HEK293 (cell line): ENCODE results near the gene SMIM12.

Experiments used
- CTCF ChIA-PET: fragments of 350-600 bp; formaldehyde crosslinking; extraction: SDS; loops from one replicate; lab custom pipeline; 2021; ENCODE audit warnings: antibody characterized with exemption; lab: Yijun Ruan, JAX
- POLR2A ChIA-PET: fragments of 300-600 bp; formaldehyde crosslinking; extraction: SDS; loops from one replicate; lab custom pipeline; 2020; ENCODE audit warnings: antibody characterized with exemption, inconsistent platforms; lab: Yijun Ruan, JAX
- H3K27ac ChIP-seq: fragments of 200-500 bp; sonication (Bioruptor generic); 2 replicates; pipeline ENCODE4 v1.5.1; 2014; ENCODE audit warnings: low read depth, low read length, control low read depth, inconsistent platforms; ENCODE audit errors: extremely low read depth
- H3K36me3 ChIP-seq, 2 experiments: fragments of 200-500 bp in 1 of 2; sonication (Bioruptor generic) in 1 of 2; 1 replicate in 1 of 2; 2 replicates in 1 of 2; pipeline ENCODE4 v1.5.1; 2014 to 2017; ENCODE audit warnings: inconsistent platforms in 2 of 2, low read length in 2 of 2; ENCODE audit not compliant: control insufficient read depth in 2 of 2, insufficient read depth in 1 of 2
- H3K4me1 ChIP-seq: fragments of 200-500 bp; sonication (Bioruptor generic); 2 replicates; pipeline ENCODE4 v1.5.1; 2014; ENCODE audit warnings: mild to moderate bottlenecking, low read length, inconsistent platforms; ENCODE audit not compliant: control insufficient read depth, insufficient read depth
- H3K4me3 ChIP-seq: 2 replicates; pipeline ENCODE4 v1.5.1; 2011; ENCODE audit warnings: low read depth, mild to moderate bottlenecking, control low read depth, low read length, moderate library complexity
- H3K9me3 ChIP-seq: fragments of 200-500 bp; sonication (Bioruptor generic); 2 replicates; pipeline ENCODE4 v1.5.1; 2014; ENCODE audit warnings: low read depth, low read length, inconsistent platforms; ENCODE audit not compliant: control insufficient read depth, insufficient read depth
- GFI1B ChIP-seq: fragments of 450-650 bp; formaldehyde crosslinking; IDR thresholded peaks from 2 replicates; pipeline ENCODE4 v1.5.1; 2016; ENCODE audit warnings: missing biosample characterization, missing genetic modification characterization
- HOXC10 ChIP-seq: sonication (generic); formaldehyde crosslinking; IDR thresholded peaks from 2 replicates; pipeline ENCODE4 v1.8.1; 2023; ENCODE audit warnings: mild to moderate bottlenecking, missing genetic modification reagents
- OVOL3 ChIP-seq: fragments of 450-650 bp; formaldehyde crosslinking; IDR thresholded peaks from 2 replicates; pipeline ENCODE4 v1.5.1; 2016; ENCODE audit warnings: missing biosample characterization, missing genetic modification characterization
- SP7 ChIP-seq: fragments of 450-650 bp; formaldehyde crosslinking; IDR thresholded peaks from 2 replicates; pipeline ENCODE4 v1.5.1; 2016; ENCODE audit warnings: missing biosample characterization, missing genetic modification characterization
- ZBTB17 ChIP-seq: fragments of 450-650 bp; formaldehyde crosslinking; IDR thresholded peaks from 2 replicates; pipeline ENCODE4 v1.5.1; 2016; ENCODE audit warnings: missing biosample characterization, missing genetic modification characterization
- ZBTB26 ChIP-seq: fragments of 450-650 bp; formaldehyde crosslinking; optimal IDR thresholded peaks from 2 replicates; pipeline ENCODE3; 2016; ENCODE audit warnings: missing biosample characterization, mild to moderate bottlenecking, missing genetic modification characterization
- ZBTB7A ChIP-seq: fragments of 450-650 bp; formaldehyde crosslinking; IDR thresholded peaks from 2 replicates; pipeline ENCODE4 v1.5.1; 2016; ENCODE audit warnings: low read depth, missing biosample characterization, missing genetic modification characterization
- ZFP41 ChIP-seq: fragments of 450-650 bp; formaldehyde crosslinking; IDR thresholded peaks from 2 replicates; pipeline ENCODE4 v1.5.1; 2016; ENCODE audit warnings: missing biosample characterization, missing genetic modification characterization, borderline replicate concordance
- ZNF10 ChIP-seq: fragments of 450-650 bp; formaldehyde crosslinking; IDR thresholded peaks from 2 replicates; pipeline ENCODE4 v1.5.1; 2017; ENCODE audit warnings: missing biosample characterization, missing genetic modification characterization
- ZNF157 ChIP-seq: fragments of 450-650 bp; formaldehyde crosslinking; IDR thresholded peaks from 2 replicates; pipeline ENCODE4 v1.5.1; 2016; ENCODE audit warnings: missing biosample characterization, missing genetic modification characterization
- ZNF184 ChIP-seq: fragments of 450-650 bp; IDR thresholded peaks from 2 replicates; pipeline ENCODE4 v1.5.1; 2018; ENCODE audit warnings: missing biosample characterization, mild to moderate bottlenecking, missing genetic modification characterization
- ZNF202 ChIP-seq: fragments of 450-650 bp; formaldehyde crosslinking; IDR thresholded peaks from 2 replicates; pipeline ENCODE4 v1.5.1; 2016; ENCODE audit warnings: missing biosample characterization, missing genetic modification characterization, borderline replicate concordance
- ZNF391 ChIP-seq: fragments of 450-650 bp; formaldehyde crosslinking; IDR thresholded peaks from 2 replicates; pipeline ENCODE4 v1.5.1; 2016; ENCODE audit warnings: low read depth, missing biosample characterization, missing genetic modification characterization, borderline replicate concordance
- ZNF623 ChIP-seq: fragments of 450-650 bp; formaldehyde crosslinking; IDR thresholded peaks from 2 replicates; pipeline ENCODE4 v1.5.1; 2016; ENCODE audit warnings: missing biosample characterization, missing genetic modification characterization
- ZNF664 ChIP-seq: fragments of 450-650 bp; formaldehyde crosslinking; IDR thresholded peaks from 2 replicates; pipeline ENCODE4 v1.5.1; 2016; ENCODE audit warnings: missing biosample characterization, missing genetic modification characterization
- TF ChIP-seq, protein P1 (sequence below): fragments of 450-650 bp; formaldehyde crosslinking; IDR thresholded peaks from 2 replicates; pipeline ENCODE4 v1.5.1; 2016; ENCODE audit warnings: missing biosample characterization, missing genetic modification characterization, low read depth
- TF ChIP-seq, protein P2 (sequence below): fragments of 450-650 bp; formaldehyde crosslinking; IDR thresholded peaks from 2 replicates; pipeline ENCODE4 v1.5.1; 2016; ENCODE audit warnings: missing biosample characterization, missing genetic modification characterization
- TF ChIP-seq, protein P3 (sequence below): fragments of 450-650 bp; formaldehyde crosslinking; IDR thresholded peaks from 2 replicates; pipeline ENCODE4 v1.5.1; 2016; ENCODE audit warnings: missing biosample characterization, missing genetic modification characterization
- TF ChIP-seq, protein P4 (sequence below): fragments of 450-650 bp; formaldehyde crosslinking; IDR thresholded peaks from 2 replicates; pipeline ENCODE4 v1.5.1; 2017; ENCODE audit warnings: missing biosample characterization, missing genetic modification characterization

The SMIM12 gene

GRCh38 chr1:34899906-34900305 is 40.4 kb upstream of the SMIM12 start:
- ChIA-PET CTCF (no interaction called here), POLR2A (no interaction called here)
- Histone ChIP-seq H3K4me3 (no peak overlapping the region), H3K36me3 (no peaks in the 10 kb centered on the region), H3K27ac (no peak overlapping the region), H3K9me3 (no peaks in the 10 kb centered on the region), H3K4me1 (no peaks in the 10 kb centered on the region)
- TF ChIP-seq SP7 (tag by site-specific recombination) (no peak), ZBTB17 (tag by site-specific recombination) (no peak), GFI1B (tag by site-specific recombination) (no peak), ZNF391 (no peak), ZNF157 (tag by site-specific recombination) (no peak), ZFP41 (no peak), HOXC10 (CRISPR knock-in tag) (no peak), ZBTB26 (tag by site-specific recombination) (no peak), ZNF664 (tag by site-specific recombination) (no peak), ZNF202 (tag by site-specific recombination) (no peak), ZBTB7A (no peak), ZNF10 (tag by site-specific recombination) (no peak), OVOL3 (tag by site-specific recombination) (no peak), ZNF184 (no peak), ZNF623 (no peak)
- TF ChIP-seq, protein P1, sequence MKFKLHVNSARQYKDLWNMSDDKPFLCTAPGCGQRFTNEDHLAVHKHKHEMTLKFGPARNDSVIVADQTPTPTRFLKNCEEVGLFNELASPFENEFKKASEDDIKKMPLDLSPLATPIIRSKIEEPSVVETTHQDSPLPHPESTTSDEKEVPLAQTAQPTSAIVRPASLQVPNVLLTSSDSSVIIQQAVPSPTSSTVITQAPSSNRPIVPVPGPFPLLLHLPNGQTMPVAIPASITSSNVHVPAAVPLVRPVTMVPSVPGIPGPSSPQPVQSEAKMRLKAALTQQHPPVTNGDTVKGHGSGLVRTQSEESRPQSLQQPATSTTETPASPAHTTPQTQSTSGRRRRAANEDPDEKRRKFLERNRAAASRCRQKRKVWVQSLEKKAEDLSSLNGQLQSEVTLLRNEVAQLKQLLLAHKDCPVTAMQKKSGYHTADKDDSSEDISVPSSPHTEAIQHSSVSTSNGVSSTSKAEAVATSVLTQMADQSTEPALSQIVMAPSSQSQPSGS (tag by site-specific recombination) = no peak
- TF ChIP-seq, protein P2, sequence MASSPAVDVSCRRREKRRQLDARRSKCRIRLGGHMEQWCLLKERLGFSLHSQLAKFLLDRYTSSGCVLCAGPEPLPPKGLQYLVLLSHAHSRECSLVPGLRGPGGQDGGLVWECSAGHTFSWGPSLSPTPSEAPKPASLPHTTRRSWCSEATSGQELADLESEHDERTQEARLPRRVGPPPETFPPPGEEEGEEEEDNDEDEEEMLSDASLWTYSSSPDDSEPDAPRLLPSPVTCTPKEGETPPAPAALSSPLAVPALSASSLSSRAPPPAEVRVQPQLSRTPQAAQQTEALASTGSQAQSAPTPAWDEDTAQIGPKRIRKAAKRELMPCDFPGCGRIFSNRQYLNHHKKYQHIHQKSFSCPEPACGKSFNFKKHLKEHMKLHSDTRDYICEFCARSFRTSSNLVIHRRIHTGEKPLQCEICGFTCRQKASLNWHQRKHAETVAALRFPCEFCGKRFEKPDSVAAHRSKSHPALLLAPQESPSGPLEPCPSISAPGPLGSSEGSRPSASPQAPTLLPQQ = no peak
- TF ChIP-seq, protein P3, sequence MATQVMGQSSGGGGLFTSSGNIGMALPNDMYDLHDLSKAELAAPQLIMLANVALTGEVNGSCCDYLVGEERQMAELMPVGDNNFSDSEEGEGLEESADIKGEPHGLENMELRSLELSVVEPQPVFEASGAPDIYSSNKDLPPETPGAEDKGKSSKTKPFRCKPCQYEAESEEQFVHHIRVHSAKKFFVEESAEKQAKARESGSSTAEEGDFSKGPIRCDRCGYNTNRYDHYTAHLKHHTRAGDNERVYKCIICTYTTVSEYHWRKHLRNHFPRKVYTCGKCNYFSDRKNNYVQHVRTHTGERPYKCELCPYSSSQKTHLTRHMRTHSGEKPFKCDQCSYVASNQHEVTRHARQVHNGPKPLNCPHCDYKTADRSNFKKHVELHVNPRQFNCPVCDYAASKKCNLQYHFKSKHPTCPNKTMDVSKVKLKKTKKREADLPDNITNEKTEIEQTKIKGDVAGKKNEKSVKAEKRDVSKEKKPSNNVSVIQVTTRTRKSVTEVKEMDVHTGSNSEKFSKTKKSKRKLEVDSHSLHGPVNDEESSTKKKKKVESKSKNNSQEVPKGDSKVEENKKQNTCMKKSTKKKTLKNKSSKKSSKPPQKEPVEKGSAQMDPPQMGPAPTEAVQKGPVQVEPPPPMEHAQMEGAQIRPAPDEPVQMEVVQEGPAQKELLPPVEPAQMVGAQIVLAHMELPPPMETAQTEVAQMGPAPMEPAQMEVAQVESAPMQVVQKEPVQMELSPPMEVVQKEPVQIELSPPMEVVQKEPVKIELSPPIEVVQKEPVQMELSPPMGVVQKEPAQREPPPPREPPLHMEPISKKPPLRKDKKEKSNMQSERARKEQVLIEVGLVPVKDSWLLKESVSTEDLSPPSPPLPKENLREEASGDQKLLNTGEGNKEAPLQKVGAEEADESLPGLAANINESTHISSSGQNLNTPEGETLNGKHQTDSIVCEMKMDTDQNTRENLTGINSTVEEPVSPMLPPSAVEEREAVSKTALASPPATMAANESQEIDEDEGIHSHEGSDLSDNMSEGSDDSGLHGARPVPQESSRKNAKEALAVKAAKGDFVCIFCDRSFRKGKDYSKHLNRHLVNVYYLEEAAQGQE (tag by site-specific recombination) = no peak
- TF ChIP-seq, protein P4, sequence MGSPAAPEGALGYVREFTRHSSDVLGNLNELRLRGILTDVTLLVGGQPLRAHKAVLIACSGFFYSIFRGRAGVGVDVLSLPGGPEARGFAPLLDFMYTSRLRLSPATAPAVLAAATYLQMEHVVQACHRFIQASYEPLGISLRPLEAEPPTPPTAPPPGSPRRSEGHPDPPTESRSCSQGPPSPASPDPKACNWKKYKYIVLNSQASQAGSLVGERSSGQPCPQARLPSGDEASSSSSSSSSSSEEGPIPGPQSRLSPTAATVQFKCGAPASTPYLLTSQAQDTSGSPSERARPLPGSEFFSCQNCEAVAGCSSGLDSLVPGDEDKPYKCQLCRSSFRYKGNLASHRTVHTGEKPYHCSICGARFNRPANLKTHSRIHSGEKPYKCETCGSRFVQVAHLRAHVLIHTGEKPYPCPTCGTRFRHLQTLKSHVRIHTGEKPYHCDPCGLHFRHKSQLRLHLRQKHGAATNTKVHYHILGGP (tag by site-specific recombination) = no peak
